GM23338 (cell line): Measurements from ENCODE around the gene DOCK1. TPM values are rescaled to one million over a fixed set of nuclear protein-coding genes. Genes with fewer than 3 reads are reported as not detected.

Experiments
- ATAC-seq: fragments of 200-7000 bp; cut with Tn5 transposase; 3 replicates; pipeline ENCODE4 v1.9.1; 2020
- DNase-seq: peaks from one replicate; pipeline ENCODE4 v3.0.0-alpha.2; 2015; ENCODE audit warnings: low spot score
- H2AFZ ChIP-seq: fragments of 200-600 bp; sonication (generic); 2 replicates; pipeline ENCODE4 v1.8.0; 2016; ENCODE audit warnings: antibody characterized with exemption, mild to moderate bottlenecking, moderate library complexity
- H3F3A ChIP-seq: fragments of 200-600 bp; sonication (generic); replicated peaks from 2 replicates; pipeline ENCODE4 v1.8.0; 2017; ENCODE audit warnings: antibody characterized with exemption, mixed run types, low read depth
- H3K27ac ChIP-seq: fragments of 200-600 bp; sonication (generic); 2 replicates; pipeline ENCODE4 v1.6.1; 2016; ENCODE audit warnings: low read depth
- H3K27me3 ChIP-seq: fragments of 200-600 bp; sonication (generic); 2 replicates; pipeline ENCODE4 v1.8.0; 2016; ENCODE audit warnings: mild to moderate bottlenecking, mixed run types, moderate library complexity; ENCODE audit not compliant: insufficient read depth
- H3K36me3 ChIP-seq: fragments of 200-600 bp; sonication (generic); 2 replicates; pipeline ENCODE4 v1.8.0; 2016; ENCODE audit warnings: mild to moderate bottlenecking; ENCODE audit not compliant: insufficient read depth
- H3K4me1 ChIP-seq: fragments of 200-600 bp; sonication (generic); 2 replicates; pipeline ENCODE4 v1.8.0; 2016; ENCODE audit warnings: mild to moderate bottlenecking, moderate library complexity; ENCODE audit not compliant: insufficient read depth
- H3K4me2 ChIP-seq: fragments of 200-600 bp; sonication (generic); 2 replicates; pipeline ENCODE4 v1.7.1; 2017; ENCODE audit warnings: mixed run types
- H3K4me3 ChIP-seq: fragments of 200-600 bp; sonication (generic); 2 replicates; pipeline ENCODE4 v1.6.1; 2016; ENCODE audit warnings: mixed run types
- H3K79me2 ChIP-seq: fragments of 200-600 bp; sonication (generic); replicated peaks from 2 replicates; pipeline ENCODE4 v1.8.0; 2017; ENCODE audit warnings: mild to moderate bottlenecking; ENCODE audit not compliant: insufficient read depth
- H3K9me2 ChIP-seq: fragments of 200-600 bp; sonication (generic); 2 replicates; pipeline ENCODE4 v1.8.0; 2017; ENCODE audit not compliant: insufficient read depth
- H4K20me1 ChIP-seq: fragments of 200-600 bp; sonication (generic); replicated peaks from 2 replicates; pipeline ENCODE4 v1.8.0; 2017; ENCODE audit warnings: mild to moderate bottlenecking; ENCODE audit not compliant: insufficient read depth
- H3K27ac Mint-ChIP-seq: 2 replicates; pipeline ENCODE4 v1.8.0; 2020; ENCODE audit warnings: inconsistent platforms, mild to moderate bottlenecking, moderate library complexity, mixed read lengths
- H3K27me3 Mint-ChIP-seq: 3 replicates; pipeline ENCODE4 v1.8.0; 2022; ENCODE audit warnings: low read depth, mild to moderate bottlenecking, moderate library complexity, mixed read lengths, inconsistent platforms; ENCODE audit not compliant: insufficient read depth, poor library complexity
- H3K36me3 Mint-ChIP-seq: 3 replicates; pipeline ENCODE4 v1.8.0; 2021; ENCODE audit warnings: low read depth, mild to moderate bottlenecking, inconsistent platforms, moderate library complexity, mixed read lengths
- H3K4me1 Mint-ChIP-seq: 3 replicates; pipeline ENCODE4 v1.8.0; 2020; ENCODE audit warnings: mild to moderate bottlenecking, inconsistent platforms, mixed read lengths
- H3K4me3 Mint-ChIP-seq: 3 replicates; pipeline ENCODE4 v1.8.0; 2021; ENCODE audit warnings: moderate library complexity, mild to moderate bottlenecking, inconsistent platforms, mixed read lengths
- H3K9me3 Mint-ChIP-seq: 3 replicates; pipeline ENCODE4 v1.8.0; 2020; ENCODE audit warnings: moderate library complexity, mild to moderate bottlenecking, inconsistent platforms, mixed read lengths
- CREB1 ChIP-seq: fragments of 250-450 bp; sonication (Bioruptor Pico); IDR thresholded peaks from 2 replicates; pipeline ENCODE4 v1.5.0; 2020; ENCODE audit warnings: low read depth, mild to moderate bottlenecking, moderate library complexity
- ETS1 ChIP-seq: IDR thresholded peaks from 2 replicates; pipeline ENCODE4 v1.6.1; 2016; ENCODE audit warnings: antibody characterized with exemption
- EZH2 ChIP-seq: fragments of 200-600 bp; sonication (generic); IDR thresholded peaks from one replicate; pipeline ENCODE4 v1.8.0; 2017; ENCODE audit warnings: antibody characterized with exemption, mild to moderate bottlenecking, low read depth; ENCODE audit not compliant: unreplicated experiment
- NANOG ChIP-seq: IDR thresholded peaks from 2 replicates; pipeline ENCODE4 v1.6.1; 2016; ENCODE audit warnings: antibody characterized with exemption, borderline replicate concordance
- REST ChIP-seq: IDR thresholded peaks from one replicate; pipeline ENCODE4 v1.6.1; 2018; ENCODE audit warnings: antibody characterized with exemption; ENCODE audit not compliant: unreplicated experiment
- STAT1 ChIP-seq: IDR thresholded peaks from one replicate; pipeline ENCODE4 v1.6.1; 2016; ENCODE audit warnings: antibody characterized with exemption; ENCODE audit not compliant: unreplicated experiment
- ZNF114 ChIP-seq: fragments of 250-450 bp; sonication (Bioruptor Pico); IDR thresholded peaks from 2 replicates; pipeline ENCODE4 v1.5.0; 2020; ENCODE audit warnings: mild to moderate bottlenecking, moderate library complexity
- ZNF331 ChIP-seq: fragments of 250-450 bp; sonication (Bioruptor Pico); IDR thresholded peaks from 2 replicates; pipeline ENCODE4 v1.5.0; 2020; ENCODE audit warnings: low read depth, mild to moderate bottlenecking, moderate library complexity
- ZNF462 ChIP-seq: fragments of 250-450 bp; sonication (Bioruptor Pico); IDR thresholded peaks from 2 replicates; pipeline ENCODE4 v1.5.0; 2020; ENCODE audit warnings: mild to moderate bottlenecking, moderate library complexity
- polyA plus RNA-seq: library from polyadenylated mRNA; unstranded; fragments of >200 nt; fragmentation: Nextera tagmentation; extraction: Ambion mirVana; gene quantifications from 2 replicates; pipeline ENCODE4 v1.2.1, GENCODE V29; 2016
- total RNA-seq: library from RNA; depleted of rRNA; stranded (reverse); fragments of >200 nt; shearing (Covaris generic); gene quantifications from 2 replicates; pipeline ENCODE4 v1.2.3, GENCODE V29; 2014

Gene DOCK1
- total and polyA plus RNA-seq, 2 experiments from 2014 or later: 13.2 to 55.3 TPM

GRCh38 chr10:127013211-127013656 is 108.0 kb downstream of the DOCK1 start:
- Histone ChIP-seq H3F3A (no peaks in the 10 kb centered on the region), H2AFZ (no peak overlapping the region), H3K4me2 (no peak overlapping the region), H3K27ac (no peak overlapping the region), H3K9me2 (no peaks in the 10 kb centered on the region), H4K20me1 (no peaks in the 10 kb centered on the region; the same call in 1 of the 2 replicates), H3K4me3 (no peak overlapping the region), H3K27me3 (no peaks in the 10 kb centered on the region), H3K4me1 (no peaks in the 10 kb centered on the region), H3K36me3 (peaks cover 4% of the 10 kb centered on the region; the same call in 1 of the 2 replicates), H3K79me2 (no peaks in the 10 kb centered on the region)
- DNase-seq (no peak), ATAC-seq (no peak)
- peaks cover 4% of the 10 kb centered on the region for H3K27me3 Mint-ChIP-seq
- no peak overlapping the region for H3K4me3 Mint-ChIP-seq
- peaks cover 25% of the 10 kb centered on the region for H3K36me3 Mint-ChIP-seq
- H3K9me3 Mint-ChIP-seq: no peaks in the 10 kb centered on the region
- TF ChIP-seq STAT1 (no peak), CREB1 (CRISPR knock-in tag) (no peak), ETS1 (no peak), ZNF114 (CRISPR knock-in tag) (no peak)
- peaks cover 17% of the 10 kb centered on the region; the same call in 2 of the 3 replicates for H3K4me1 Mint-ChIP-seq
- peak overlapping the region; percentile 15; the same call in 1 of the 2 replicates for H3K27ac Mint-ChIP-seq

GRCh38 chr10:127013691-127014473 is 108.7 kb downstream of the DOCK1 start:
- no peaks in the 10 kb centered on the region for H3K79me2 ChIP-seq
- no peak overlapping the region for H3K4me2 ChIP-seq
- peaks cover 17% of the 10 kb centered on the region; the same call in 2 of the 3 replicates for H3K4me1 Mint-ChIP-seq
- peak overlapping the region; percentile 15; the same call in 1 of the 2 replicates for H3K27ac Mint-ChIP-seq
- H4K20me1 ChIP-seq: no peaks in the 10 kb centered on the region
- H2AFZ ChIP-seq: no peak overlapping the region
- H3F3A ChIP-seq: no peaks in the 10 kb centered on the region
- ATAC-seq (no peak), DNase-seq (no peak)
- H3K36me3 Mint-ChIP-seq: peaks cover 30% of the 10 kb centered on the region
- peaks cover 4% of the 10 kb centered on the region; the same call in 1 of the 2 replicates for H3K36me3 ChIP-seq
- H3K27ac ChIP-seq: no peak overlapping the region
- no peaks in the 10 kb centered on the region for H3K9me3 Mint-ChIP-seq
- H3K27me3 Mint-ChIP-seq: peaks cover 4% of the 10 kb centered on the region
- no peak overlapping the region for H3K4me3 ChIP-seq
- no peaks in the 10 kb centered on the region for H3K27me3 ChIP-seq
- H3K9me2 ChIP-seq: no peaks in the 10 kb centered on the region
- no peak overlapping the region for H3K4me3 Mint-ChIP-seq
- H3K4me1 ChIP-seq: no peaks in the 10 kb centered on the region
- TF ChIP-seq EZH2: no peak
- no peak for TF ChIP-seq CREB1 (CRISPR knock-in tag)
- TF ChIP-seq ZNF462 (CRISPR knock-in tag): no peak
- TF ChIP-seq REST: no peak
- TF ChIP-seq ZNF331 (CRISPR knock-in tag): no peak
- no peak for TF ChIP-seq ZNF114 (CRISPR knock-in tag)
- TF ChIP-seq STAT1: no peak
- TF ChIP-seq NANOG: no peak
